Astrocyte (in vitro differentiated cells and primary cell): ENCODE results near the gene VRK1.

Experiments used
- CTCF ChIP-seq: IDR thresholded peaks from 2 replicates; pipeline ENCODE4 v1.5.1; 2011; ENCODE audit warnings: low read depth, mild to moderate bottlenecking, inconsistent platforms, low read length, moderate library complexity; ENCODE audit not compliant: insufficient read depth
- EZH2 ChIP-seq: IDR thresholded peaks from 2 replicates; pipeline ENCODE4 v1.6.1; 2012; ENCODE audit warnings: mild to moderate bottlenecking, low read length, inconsistent platforms; ENCODE audit not compliant: insufficient read depth

DNA sequence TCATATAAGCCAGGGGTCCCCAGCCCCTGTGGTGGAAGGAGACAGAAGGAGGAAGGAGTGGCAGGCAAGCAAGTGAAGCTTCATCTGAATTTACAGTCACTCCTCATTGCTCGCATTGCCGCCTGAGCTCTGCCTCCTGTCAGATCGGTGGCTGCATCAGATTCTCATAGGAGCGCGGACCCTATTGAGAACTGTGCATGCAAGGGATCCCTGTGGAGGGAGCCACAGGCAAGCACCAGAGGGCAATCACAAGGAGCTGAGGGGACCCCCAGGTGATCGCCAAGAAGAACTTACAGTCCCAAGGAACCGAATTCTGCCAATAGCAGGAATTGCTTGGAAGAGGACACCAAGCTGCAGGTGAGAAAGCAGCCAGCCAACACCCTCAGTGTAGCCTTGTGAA lies 33.2 kb upstream of the VRK1 start:
- TF ChIP-seq CTCF (no peak), EZH2 (no peak)
